ENCODE measurements around the gene ANXA3. TPM values are rescaled to one million over a fixed set of nuclear protein-coding genes. Genes with fewer than 3 reads are reported as not detected.

The ANXA3 gene
- total RNA-seq, 1 donor from 2014 or later, result 39.6 TPM

DNA sequence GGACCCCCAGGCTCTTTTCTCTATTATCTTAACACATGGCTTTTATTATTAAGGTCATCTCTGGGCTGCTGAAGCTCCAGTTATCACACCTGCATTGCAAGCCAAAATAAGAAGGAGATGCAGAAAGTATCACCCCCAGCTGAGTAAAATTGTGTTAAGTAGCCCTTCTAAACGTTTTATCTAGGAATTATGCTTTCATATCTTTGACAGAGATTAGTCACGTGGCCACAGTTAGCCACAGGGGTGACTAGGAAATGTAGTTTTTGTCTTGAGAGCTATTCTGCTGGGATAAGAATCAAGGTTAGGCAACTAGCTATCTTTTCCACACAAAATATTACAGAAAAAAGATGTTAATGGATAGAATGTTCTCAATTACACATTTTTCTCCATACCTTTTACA, 102.1 kb downstream of the ANXA3 start:
- no peak for ATAC-seq
- DNase-seq, result no peak
- intact Hi-C loops (cut with micrococcal nuclease), result no loop called here

DNA sequence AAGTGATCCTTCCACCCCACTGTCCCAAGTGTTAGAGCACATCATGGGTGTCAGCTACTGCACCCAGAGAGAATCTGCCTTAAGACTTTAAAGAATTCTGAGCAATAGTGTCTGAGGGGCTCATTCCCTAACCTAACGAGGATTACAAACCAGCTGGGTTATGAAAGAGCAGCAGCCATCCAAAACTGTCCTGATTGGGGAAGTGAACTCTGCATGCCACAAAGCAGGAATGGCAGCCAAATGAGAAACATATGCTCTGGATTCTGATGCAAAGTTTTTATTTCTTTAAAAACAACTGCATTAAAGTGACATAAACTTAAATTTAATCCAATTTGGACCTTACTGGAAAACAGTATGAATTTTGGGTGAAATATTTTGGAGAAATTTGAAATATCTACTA, 103.2 kb downstream of the ANXA3 start:
- ATAC-seq, result no peak
- intact Hi-C loops (cut with micrococcal nuclease), result no loop called here

DNA sequence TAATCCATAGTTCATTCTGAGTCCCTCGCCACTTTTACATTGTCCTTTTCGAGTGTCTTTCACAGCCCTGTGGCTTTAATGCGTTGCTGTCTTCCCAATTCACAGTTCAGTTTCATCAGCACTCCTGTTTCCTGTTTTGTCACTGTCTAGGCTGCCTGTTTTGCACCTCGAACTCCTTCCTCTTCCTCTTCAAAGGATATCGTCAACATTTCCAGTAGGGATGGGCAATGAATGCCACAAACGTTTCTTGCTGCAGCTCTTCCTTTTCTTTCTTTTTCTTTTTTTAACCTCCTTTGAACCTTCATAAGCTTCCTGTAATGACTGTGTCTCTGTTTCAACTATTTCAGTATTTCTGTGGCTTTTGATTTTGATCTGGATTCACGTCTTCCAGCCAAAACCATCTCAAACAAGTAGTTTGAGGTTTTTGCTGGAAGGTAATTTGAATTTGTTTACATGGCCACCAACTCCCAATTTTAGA, 105.4 kb downstream of the ANXA3 start:
- intact Hi-C loops (cut with micrococcal nuclease), result no loop called here
- ATAC-seq, result peak; percentile 64
- no peak for DNase-seq

More for the DNA sequence above, 103.2 kb downstream of the ANXA3 start:
- DNase-seq, result no peak

DNA sequence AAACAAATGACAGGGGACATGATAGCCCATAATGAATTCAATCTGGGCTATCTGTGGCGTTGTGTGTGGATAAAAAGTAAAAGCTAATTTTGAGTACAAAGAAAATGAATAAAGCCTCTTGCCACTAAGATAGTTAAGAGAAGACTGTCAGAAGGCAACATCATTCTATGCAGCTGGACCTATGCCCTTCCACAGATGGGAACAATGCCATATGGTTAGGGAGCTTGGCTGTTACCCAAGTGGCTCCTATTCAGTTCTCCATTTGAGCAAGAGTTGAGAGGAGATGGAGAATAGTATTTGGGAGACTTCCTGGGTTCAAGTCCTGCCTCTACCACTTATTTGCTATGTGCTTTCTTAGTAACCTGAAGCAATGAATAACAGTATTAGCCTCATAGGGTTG, 107.7 kb downstream of the ANXA3 start:
- DNase-seq (no peak), ATAC-seq (no peak)
- intact Hi-C loops (cut with micrococcal nuclease), result no loop called here

DNA sequence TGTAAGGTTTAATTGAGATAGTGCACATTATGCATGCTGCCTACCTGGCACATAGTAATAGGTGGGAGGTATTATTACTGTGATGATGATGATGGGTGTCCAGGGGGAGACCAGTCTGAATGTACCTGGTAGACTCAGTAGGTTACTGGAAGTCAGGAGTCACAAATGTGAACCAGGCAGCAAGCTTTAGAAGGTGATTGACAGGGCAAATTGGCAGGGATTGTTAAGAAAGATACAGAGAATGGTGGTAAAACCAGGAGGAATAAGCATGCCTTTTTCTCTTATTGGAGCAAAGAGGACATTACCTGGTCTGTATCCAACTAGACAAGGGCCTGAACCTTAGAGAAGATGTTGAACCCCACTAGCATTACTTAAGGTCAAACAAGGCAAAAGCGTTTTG, 108.1 kb downstream of the ANXA3 start:
- DNase-seq (no peak), ATAC-seq (no peak)
- intact Hi-C loops (cut with micrococcal nuclease), result no loop called here

Other genes with a start within 250 kb of the ANXA3 start
- 38.7 TPM for gene BMP2K, start 224.6 kb downstream of the ANXA3 start, total RNA-seq